A549 (cell line): ENCODE data around the gene ADPRHL1. TPM values are rescaled to one million over a fixed set of nuclear protein-coding genes. Genes with fewer than 3 reads are reported as not detected.

Experiments
- ATAC-seq, 2 experiments: fragments of 200-7000 bp in 1 of 2; fragments of >200 bp in 1 of 2; cut with Nextera tagmentation in 1 of 2; cut with Tn5 transposase in 1 of 2; 3 replicates each; pipeline versions ENCODE4 v1.8.0 to v1.9.1; 2018 to 2020; ENCODE audit warnings: mild to moderate bottlenecking in 1 of 2, moderate library complexity in 1 of 2
- CTCF ChIA-PET: fragments of 300-600 bp; sonication (Branson Sonifier 250); formaldehyde crosslinking; extraction: SDS; loops from one replicate; lab custom pipeline; 2021; ENCODE audit warnings: antibody characterized with exemption, inconsistent platforms; lab: Yijun Ruan, JAX
- POLR2A ChIA-PET: fragments of 350-600 bp; formaldehyde crosslinking; extraction: SDS; loops from one replicate; lab custom pipeline; 2021; ENCODE audit warnings: antibody characterized with exemption, inconsistent platforms; lab: Yijun Ruan, JAX
- DNase-seq, 2 experiments: peaks; one replicate each; pipeline versions ENCODE4 v3.0.0 to v3.0.0-alpha.2; 2011 to 2016; ENCODE audit warnings: low read depth in 1 of 2, low spot score in 1 of 2
- FAIRE-seq: peaks from 2 replicates; lab custom pipeline; 2011; peaks lifted over from hg19 to GRCh38; lab: Jason Lieb, UNC
- H3K27ac ChIP-seq, 2 experiments: fragments of >200 bp; sonication (Bioruptor Twin); formaldehyde crosslinking; 3 replicates each; pipeline ENCODE4 v1.5.1; 2016 to 2017
- H3K4me1 ChIP-seq: fragments of >200 bp; sonication (Bioruptor Twin); formaldehyde crosslinking; 3 replicates; pipeline ENCODE4 v1.6.1; 2016
- H3K4me2 ChIP-seq: fragments of >200 bp; sonication (Bioruptor Twin); formaldehyde crosslinking; 3 replicates; pipeline ENCODE4 v1.6.1; 2016
- H3K4me3 ChIP-seq: fragments of >200 bp; sonication (Bioruptor Twin); formaldehyde crosslinking; 3 replicates; pipeline ENCODE4 v1.5.1; 2016
- H3K9me3 ChIP-seq: fragments of >200 bp; sonication (Bioruptor Twin); formaldehyde crosslinking; 3 replicates; pipeline ENCODE4 v1.6.1; 2016
- BHLHE40 ChIP-seq: IDR thresholded peaks from 2 replicates; pipeline ENCODE4 v1.6.1; 2012; ENCODE audit warnings: low read depth, low read length, inconsistent platforms
- CBX2 ChIP-seq: fragments of 200-600 bp; sonication (generic); IDR thresholded peaks from 2 replicates; pipeline ENCODE4 v1.6.1; 2016; ENCODE audit warnings: low read depth, mild to moderate bottlenecking, borderline replicate concordance
- CHD4 ChIP-seq: fragments of 200-600 bp; sonication (generic); IDR thresholded peaks from 2 replicates; pipeline ENCODE4 v1.6.1; 2016; ENCODE audit warnings: antibody characterized with exemption, mild to moderate bottlenecking, borderline replicate concordance
- EHMT2 ChIP-seq: fragments of 200-600 bp; sonication (generic); IDR thresholded peaks from 2 replicates; pipeline ENCODE4 v1.6.1; 2016; ENCODE audit warnings: antibody characterized with exemption, low read depth, mild to moderate bottlenecking, moderate library complexity
- GATA3 ChIP-seq: IDR thresholded peaks from 2 replicates; pipeline ENCODE4 v1.6.1; 2012; ENCODE audit warnings: borderline replicate concordance
- HDAC2 ChIP-seq: fragments of 200-600 bp; sonication (generic); IDR thresholded peaks from 2 replicates; pipeline ENCODE4 v1.6.1; 2016
- KDM1A ChIP-seq: fragments of 200-600 bp; sonication (generic); IDR thresholded peaks from 2 replicates; pipeline ENCODE4 v1.6.1; 2016; ENCODE audit warnings: low read depth, mild to moderate bottlenecking
- KDM5A ChIP-seq: fragments of 200-600 bp; sonication (generic); IDR thresholded peaks from 2 replicates; pipeline ENCODE4 v1.6.1; 2016; ENCODE audit warnings: antibody characterized with exemption, mild to moderate bottlenecking
- NR3C1 ChIP-seq: fragments of >200 bp; sonication (Bioruptor Twin); formaldehyde crosslinking; IDR thresholded peaks from 3 replicates; pipeline ENCODE4 v1.6.1; 2017
- PHF8 ChIP-seq: fragments of 200-600 bp; sonication (generic); IDR thresholded peaks from 2 replicates; pipeline ENCODE4 v1.6.1; 2016; ENCODE audit warnings: low read depth, mild to moderate bottlenecking, antibody characterized with exemption, moderate library complexity, borderline replicate concordance
- POLR2A ChIP-seq: IDR thresholded peaks from 2 replicates; pipeline ENCODE4 v1.6.1; 2012; ENCODE audit warnings: mild to moderate bottlenecking, low read length
- RAD21 ChIP-seq, 2 experiments: fragments of >200 bp in 1 of 2; sonication (Bioruptor Twin) in 1 of 2; formaldehyde crosslinking in 1 of 2; IDR thresholded peaks in 1 of 2; conservative IDR thresholded peaks in 1 of 2; 2 replicates in 1 of 2; 3 replicates in 1 of 2; pipeline ENCODE4 v1.6.1; 2012 to 2018; ENCODE audit warnings: inconsistent platforms in 1 of 2
- RCOR1 ChIP-seq: fragments of 150-350 bp; IDR thresholded peaks from 2 replicates; pipeline ENCODE4 v1.6.1; 2014; ENCODE audit warnings: antibody characterized with exemption, low read length, low read depth
- RNF2 ChIP-seq: fragments of 200-600 bp; sonication (generic); IDR thresholded peaks from 2 replicates; pipeline ENCODE4 v1.6.1; 2016; ENCODE audit warnings: low read depth, mild to moderate bottlenecking, antibody characterized with exemption, moderate library complexity, borderline replicate concordance
- SREBF2 ChIP-seq: fragments of 450-650 bp; IDR thresholded peaks from 2 replicates; pipeline ENCODE4 v1.6.1; 2014; ENCODE audit warnings: mild to moderate bottlenecking, moderate library complexity
- TFCP2L1 ChIP-seq: fragments of 250-450 bp; sonication (Bioruptor Pico); IDR thresholded peaks from 2 replicates; pipeline ENCODE4 v1.5.0; 2021; ENCODE audit warnings: mild to moderate bottlenecking
- ZFP36 ChIP-seq: fragments of 450-650 bp; IDR thresholded peaks from 2 replicates; pipeline ENCODE4 v1.6.1; 2014; ENCODE audit warnings: borderline replicate concordance; ENCODE audit not compliant: partially characterized antibody
- ZSCAN20 ChIP-seq: fragments of 250-450 bp; sonication (Bioruptor Pico); IDR thresholded peaks from 2 replicates; pipeline ENCODE4 v1.8.0; 2022; ENCODE audit warnings: mild to moderate bottlenecking, moderate library complexity
- WGBS: methylation state at CpG from one replicate; pipeline ENCODE4 v1.1.6; 2017; ENCODE audit errors: missing lambda C conversion rate; 5-methylcytosine and 5-hydroxymethylcytosine counted together
- polyA plus RNA-seq, 4 experiments: library from polyadenylated mRNA; depleted of rRNA in 3 of 4; stranded (reverse); fragments of >200 nt; fragmentation: RNase III in 1 of 4; extraction: RNeasy Plus Mini Kit Qiagen cat#74134 plus additional on column Dnase treatment in 1 of 4; gene quantifications; 2 replicates in 3 of 4; 3 replicates in 1 of 4; pipeline ENCODE4 v1.2.3, GENCODE V29; 2011 to 2017
- TF ChIP-seq, protein P1 (sequence below): fragments of 200-600 bp; sonication (generic); IDR thresholded peaks from 2 replicates; pipeline ENCODE4 v1.6.1; 2016; ENCODE audit warnings: antibody characterized with exemption, mild to moderate bottlenecking, moderate library complexity
- TF ChIP-seq, protein P2 (sequence below): fragments of 250-450 bp; sonication (Bioruptor Pico); IDR thresholded peaks from 2 replicates; pipeline ENCODE4 v1.5.0; 2021; ENCODE audit warnings: mild to moderate bottlenecking, moderate library complexity, borderline replicate concordance
- TF ChIP-seq, protein P3 (sequence below): IDR thresholded peaks from 2 replicates; pipeline ENCODE4 v1.6.1; 2012; ENCODE audit warnings: low read depth, borderline replicate concordance
- TF ChIP-seq, protein P4 (sequence below): fragments of >200 bp; sonication (Bioruptor Twin); formaldehyde crosslinking; IDR thresholded peaks from 3 replicates; pipeline ENCODE4 v1.6.1; 2016
- TF ChIP-seq, protein P5 (sequence below): IDR thresholded peaks from 2 replicates; pipeline ENCODE4 v1.6.1; 2012
- TF ChIP-seq, protein P6 (sequence below): IDR thresholded peaks from 2 replicates; pipeline ENCODE4 v1.6.1; 2012

Gene ADPRHL1
- polyA plus RNA-seq, 2 of the 4 experiments (the other 2 are of a cell fraction), result 11.0 to 11.4 TPM

DNA sequence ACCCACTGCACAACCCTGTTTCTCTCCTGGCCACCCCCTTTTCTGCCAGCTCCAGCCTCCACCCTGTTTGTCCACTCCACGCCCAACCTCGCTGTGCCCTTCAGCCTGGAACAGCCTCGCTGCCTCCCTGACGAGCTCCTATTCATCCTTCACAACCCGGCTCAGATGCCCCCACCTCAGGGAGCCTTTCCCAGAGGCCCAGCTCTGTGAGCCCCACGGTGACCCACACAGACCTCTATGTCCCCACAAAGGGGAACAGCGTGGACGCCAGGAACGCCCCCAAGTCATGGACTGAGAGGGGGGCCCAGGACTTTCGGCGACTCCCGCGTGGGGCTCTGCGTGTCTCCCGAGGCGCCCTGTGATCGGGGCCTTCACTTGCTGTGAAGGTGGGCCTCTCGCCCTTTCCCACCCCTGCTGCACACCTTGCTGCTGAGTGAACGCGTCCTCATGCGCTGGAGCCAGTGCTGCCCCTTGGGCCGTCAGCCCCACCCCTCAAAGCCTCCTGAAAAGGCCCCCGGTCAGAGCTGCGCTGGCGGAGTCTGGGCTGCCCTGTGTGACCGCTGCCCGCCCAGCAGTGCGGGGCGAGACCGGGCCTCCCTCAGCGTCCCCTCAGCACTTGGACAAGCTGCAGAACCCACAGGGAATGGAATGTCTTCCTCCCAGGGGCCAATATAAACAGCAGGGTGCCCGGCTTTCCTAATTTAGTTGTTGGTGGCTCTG lies 40.0 kb downstream of the ADPRHL1 start:
- H3K27ac ChIP-seq, result no peak overlapping the region; a peak in 1 of 6 replicates
- CTCF ChIA-PET, result interaction anchor here (0.6 kb wide), 1 partner anchor 107 kb away, joined by 3 read pairs; no protein-coding TSS in a partner anchor
- H3K9me3 ChIP-seq, result no peaks in the 10 kb centered on the region
- H3K4me1 ChIP-seq, result peaks cover 20% of the 10 kb centered on the region
- WGBS, result 87% methylated on average over 20 of the region's 32 CpGs
- FAIRE-seq (no peak), DNase-seq (no peak), ATAC-seq (no peak)
- POLR2A ChIA-PET, result no interaction called here
- H3K4me2 ChIP-seq, result no peak overlapping the region
- TF ChIP-seq GATA3 (no peak), TFCP2L1 (CRISPR knock-in tag) (no peak), EHMT2 (no peak), KDM1A (no peak), HDAC2 (no peak), SREBF2 (no peak)
- TF ChIP-seq, protein P1, sequence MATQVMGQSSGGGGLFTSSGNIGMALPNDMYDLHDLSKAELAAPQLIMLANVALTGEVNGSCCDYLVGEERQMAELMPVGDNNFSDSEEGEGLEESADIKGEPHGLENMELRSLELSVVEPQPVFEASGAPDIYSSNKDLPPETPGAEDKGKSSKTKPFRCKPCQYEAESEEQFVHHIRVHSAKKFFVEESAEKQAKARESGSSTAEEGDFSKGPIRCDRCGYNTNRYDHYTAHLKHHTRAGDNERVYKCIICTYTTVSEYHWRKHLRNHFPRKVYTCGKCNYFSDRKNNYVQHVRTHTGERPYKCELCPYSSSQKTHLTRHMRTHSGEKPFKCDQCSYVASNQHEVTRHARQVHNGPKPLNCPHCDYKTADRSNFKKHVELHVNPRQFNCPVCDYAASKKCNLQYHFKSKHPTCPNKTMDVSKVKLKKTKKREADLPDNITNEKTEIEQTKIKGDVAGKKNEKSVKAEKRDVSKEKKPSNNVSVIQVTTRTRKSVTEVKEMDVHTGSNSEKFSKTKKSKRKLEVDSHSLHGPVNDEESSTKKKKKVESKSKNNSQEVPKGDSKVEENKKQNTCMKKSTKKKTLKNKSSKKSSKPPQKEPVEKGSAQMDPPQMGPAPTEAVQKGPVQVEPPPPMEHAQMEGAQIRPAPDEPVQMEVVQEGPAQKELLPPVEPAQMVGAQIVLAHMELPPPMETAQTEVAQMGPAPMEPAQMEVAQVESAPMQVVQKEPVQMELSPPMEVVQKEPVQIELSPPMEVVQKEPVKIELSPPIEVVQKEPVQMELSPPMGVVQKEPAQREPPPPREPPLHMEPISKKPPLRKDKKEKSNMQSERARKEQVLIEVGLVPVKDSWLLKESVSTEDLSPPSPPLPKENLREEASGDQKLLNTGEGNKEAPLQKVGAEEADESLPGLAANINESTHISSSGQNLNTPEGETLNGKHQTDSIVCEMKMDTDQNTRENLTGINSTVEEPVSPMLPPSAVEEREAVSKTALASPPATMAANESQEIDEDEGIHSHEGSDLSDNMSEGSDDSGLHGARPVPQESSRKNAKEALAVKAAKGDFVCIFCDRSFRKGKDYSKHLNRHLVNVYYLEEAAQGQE, result no peak
- TF ChIP-seq, all 56 proteins: peak for 0
- H3K4me3 ChIP-seq, result no peak overlapping the region

DNA sequence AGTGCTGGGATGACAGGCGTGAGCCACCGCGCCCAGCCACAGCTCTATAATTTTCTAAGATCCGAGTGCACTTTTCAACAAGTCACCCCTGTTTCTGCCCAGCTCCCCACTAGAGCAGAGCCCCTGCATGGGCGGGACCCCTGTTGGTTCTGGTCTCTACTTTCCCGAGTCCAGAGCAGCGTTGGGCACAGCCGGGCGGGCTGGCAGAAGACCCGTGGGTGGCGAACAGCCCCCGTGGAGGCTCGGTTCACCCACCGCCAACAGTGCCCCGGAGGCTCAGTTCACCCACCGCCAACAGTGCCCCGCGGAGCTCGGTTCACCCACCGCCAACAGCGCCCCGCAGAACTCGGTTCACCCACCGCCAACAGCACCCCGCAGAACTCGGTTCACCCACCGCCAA lies 40.8 kb downstream of the ADPRHL1 start:
- no peak for FAIRE-seq
- POLR2A ChIA-PET, result no interaction called here
- ATAC-seq, result no peak
- no peak for TF ChIP-seq RNF2
- TF ChIP-seq BHLHE40, result no peak
- TF ChIP-seq, protein P2, sequence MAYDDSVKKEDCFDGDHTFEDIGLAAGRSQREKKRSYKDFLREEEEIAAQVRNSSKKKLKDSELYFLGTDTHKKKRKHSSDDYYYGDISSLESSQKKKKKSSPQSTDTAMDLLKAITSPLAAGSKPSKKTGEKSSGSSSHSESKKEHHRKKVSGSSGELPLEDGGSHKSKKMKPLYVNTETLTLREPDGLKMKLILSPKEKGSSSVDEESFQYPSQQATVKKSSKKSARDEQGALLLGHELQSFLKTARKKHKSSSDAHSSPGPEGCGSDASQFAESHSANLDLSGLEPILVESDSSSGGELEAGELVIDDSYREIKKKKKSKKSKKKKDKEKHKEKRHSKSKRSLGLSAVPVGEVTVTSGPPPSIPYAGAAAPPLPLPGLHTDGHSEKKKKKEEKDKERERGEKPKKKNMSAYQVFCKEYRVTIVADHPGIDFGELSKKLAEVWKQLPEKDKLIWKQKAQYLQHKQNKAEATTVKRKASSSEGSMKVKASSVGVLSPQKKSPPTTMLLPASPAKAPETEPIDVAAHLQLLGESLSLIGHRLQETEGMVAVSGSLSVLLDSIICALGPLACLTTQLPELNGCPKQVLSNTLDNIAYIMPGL (CRISPR knock-in tag), result no peak
- TF ChIP-seq, protein P3, sequence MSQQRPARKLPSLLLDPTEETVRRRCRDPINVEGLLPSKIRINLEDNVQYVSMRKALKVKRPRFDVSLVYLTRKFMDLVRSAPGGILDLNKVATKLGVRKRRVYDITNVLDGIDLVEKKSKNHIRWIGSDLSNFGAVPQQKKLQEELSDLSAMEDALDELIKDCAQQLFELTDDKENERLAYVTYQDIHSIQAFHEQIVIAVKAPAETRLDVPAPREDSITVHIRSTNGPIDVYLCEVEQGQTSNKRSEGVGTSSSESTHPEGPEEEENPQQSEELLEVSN, result no peak
- TF ChIP-seq RCOR1, result no peak
- no peak for TF ChIP-seq CBX2
- TF ChIP-seq CHD4, result no peak
- no peak for TF ChIP-seq RAD21 (conservative IDR thresholded peaks at IDR 0.05 in 1 of 2, IDR thresholded peaks at IDR 0.05 in 1 of 2)
- TF ChIP-seq, protein P4, sequence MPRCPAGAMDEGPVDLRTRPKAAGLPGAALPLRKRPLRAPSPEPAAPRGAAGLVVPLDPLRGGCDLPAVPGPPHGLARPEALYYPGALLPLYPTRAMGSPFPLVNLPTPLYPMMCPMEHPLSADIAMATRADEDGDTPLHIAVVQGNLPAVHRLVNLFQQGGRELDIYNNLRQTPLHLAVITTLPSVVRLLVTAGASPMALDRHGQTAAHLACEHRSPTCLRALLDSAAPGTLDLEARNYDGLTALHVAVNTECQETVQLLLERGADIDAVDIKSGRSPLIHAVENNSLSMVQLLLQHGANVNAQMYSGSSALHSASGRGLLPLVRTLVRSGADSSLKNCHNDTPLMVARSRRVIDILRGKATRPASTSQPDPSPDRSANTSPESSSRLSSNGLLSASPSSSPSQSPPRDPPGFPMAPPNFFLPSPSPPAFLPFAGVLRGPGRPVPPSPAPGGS, result no peak
- TF ChIP-seq, protein P5, sequence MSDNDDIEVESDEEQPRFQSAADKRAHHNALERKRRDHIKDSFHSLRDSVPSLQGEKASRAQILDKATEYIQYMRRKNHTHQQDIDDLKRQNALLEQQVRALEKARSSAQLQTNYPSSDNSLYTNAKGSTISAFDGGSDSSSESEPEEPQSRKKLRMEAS, result no peak
- TF ChIP-seq POLR2A, result no peak
- TF ChIP-seq ZFP36, result no peak
- no peak for TF ChIP-seq PHF8
- TF ChIP-seq, protein P1, result no peak
- no peak for TF ChIP-seq GATA3
- TF ChIP-seq ZSCAN20 (CRISPR knock-in tag), result no peak
- TF ChIP-seq KDM5A, result no peak
- TF ChIP-seq, protein P6, sequence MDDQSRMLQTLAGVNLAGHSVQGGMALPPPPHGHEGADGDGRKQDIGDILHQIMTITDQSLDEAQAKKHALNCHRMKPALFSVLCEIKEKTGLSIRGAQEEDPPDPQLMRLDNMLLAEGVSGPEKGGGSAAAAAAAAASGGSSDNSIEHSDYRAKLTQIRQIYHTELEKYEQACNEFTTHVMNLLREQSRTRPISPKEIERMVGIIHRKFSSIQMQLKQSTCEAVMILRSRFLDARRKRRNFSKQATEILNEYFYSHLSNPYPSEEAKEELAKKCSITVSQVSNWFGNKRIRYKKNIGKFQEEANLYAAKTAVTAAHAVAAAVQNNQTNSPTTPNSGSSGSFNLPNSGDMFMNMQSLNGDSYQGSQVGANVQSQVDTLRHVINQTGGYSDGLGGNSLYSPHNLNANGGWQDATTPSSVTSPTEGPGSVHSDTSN, result no peak
- TF ChIP-seq NR3C1, result no peak

More for the DNA sequence above, 40.8 kb downstream of the ADPRHL1 start:
- Histone ChIP-seq H3K9me3 (no peaks in the 10 kb centered on the region), H3K4me2 (no peak overlapping the region), H3K4me3 (no peak overlapping the region), H3K4me1 (peaks cover 20% of the 10 kb centered on the region), H3K27ac (no peak overlapping the region)
- 97% methylated on average over 5 of the region's 27 CpGs for WGBS
- DNase-seq, result no peak
- CTCF ChIA-PET, result no interaction called here
